Activated naive CD8-positive, alpha-beta T cell treated with anti-CD3 and anti-CD28 coated beads, Interleukin-2, amount 50 U/mL, for 16 hours (primary cell): ENCODE results near the gene KCNE1.
"Not testable (repeated sequence)": the region's sequence is repeated elsewhere in the genome, so short reads cannot be mapped to it uniquely, and the experiment has no call there.

Source experiments
- DNase-seq: peaks from one replicate; pipeline ENCODE4 v3.0.0-alpha.2; 2020; ENCODE audit warnings: low read depth, low spot score

KCNE1 gene

DNA sequence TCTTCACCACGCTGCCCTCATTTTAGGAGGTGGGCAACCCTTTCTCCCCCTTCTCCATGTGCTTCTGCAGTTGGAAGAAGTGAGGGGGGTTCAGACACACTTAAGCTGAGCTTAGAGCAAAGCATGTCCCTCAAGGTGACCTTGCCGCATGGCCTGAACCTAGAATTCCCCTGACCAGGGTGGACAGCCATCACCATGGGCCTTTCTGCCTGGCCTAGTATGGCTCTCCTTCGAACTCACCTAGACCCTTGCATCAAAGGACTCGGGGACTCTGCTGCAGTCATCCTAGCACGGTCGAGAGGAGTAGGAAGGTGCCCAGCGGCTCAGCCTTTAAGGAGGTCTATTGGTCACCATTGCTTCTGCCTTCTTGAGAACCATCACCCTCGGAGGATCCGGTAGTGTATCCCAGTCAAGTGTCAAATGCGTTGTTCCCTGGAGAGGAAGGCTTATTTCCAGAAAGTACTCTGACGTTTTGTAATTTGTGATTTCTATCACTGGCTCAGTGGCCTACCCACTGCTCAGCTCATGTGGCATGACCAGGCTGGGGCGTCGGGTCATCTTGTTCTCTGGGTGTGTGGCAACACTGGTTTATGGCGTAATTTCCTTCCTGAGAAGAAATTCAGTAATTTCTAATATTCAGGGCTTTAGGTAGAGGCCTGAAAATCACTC lies at the start of gene KCNE1:
TSS of gene KCNE1 (minus strand) at position 424 of the 669 bp plus-strand sequence. CDS start 62,576 bp downstream, outside the sequence.
- no peak for DNase-seq

DNA sequence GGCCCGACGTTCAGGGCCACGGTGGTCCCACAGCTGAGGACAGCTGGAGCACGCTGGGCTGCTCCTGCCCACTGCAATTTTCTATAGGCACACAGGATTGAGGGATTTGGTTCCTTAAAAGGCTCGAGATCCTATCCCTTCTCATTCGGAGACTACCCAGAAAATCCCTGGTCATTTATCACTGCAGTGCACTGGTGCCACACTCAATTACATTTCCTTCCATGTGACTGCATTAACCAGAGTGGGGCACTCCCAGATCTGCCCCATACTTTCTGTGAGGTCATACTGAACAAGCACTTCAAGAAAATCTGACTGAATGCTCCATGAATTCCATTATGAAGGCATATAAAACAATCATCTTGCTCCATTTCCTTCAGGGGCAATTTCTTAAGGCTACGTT lies 49.8 kb upstream of the KCNE1 start:
- no peak for DNase-seq

DNA sequence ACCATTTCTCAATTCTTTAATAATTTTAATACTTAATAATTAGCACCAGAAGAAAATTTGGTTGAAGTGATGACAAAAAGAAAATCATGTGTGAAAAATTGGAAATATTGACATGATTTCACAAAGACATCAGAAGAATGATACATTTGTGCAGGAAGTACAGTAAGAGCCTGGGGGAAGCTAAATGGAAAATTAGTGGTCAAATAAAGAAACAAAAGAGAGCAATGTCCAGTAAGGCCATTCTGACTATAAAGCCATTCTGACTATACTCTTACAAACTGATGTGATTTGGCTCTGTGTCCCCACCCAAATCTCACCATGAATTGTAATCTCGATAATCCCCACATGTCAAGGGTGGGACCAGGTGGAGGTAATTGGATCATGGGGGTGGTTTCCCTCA lies 48.6 kb upstream of the KCNE1 start:
- no peak for DNase-seq

DNA sequence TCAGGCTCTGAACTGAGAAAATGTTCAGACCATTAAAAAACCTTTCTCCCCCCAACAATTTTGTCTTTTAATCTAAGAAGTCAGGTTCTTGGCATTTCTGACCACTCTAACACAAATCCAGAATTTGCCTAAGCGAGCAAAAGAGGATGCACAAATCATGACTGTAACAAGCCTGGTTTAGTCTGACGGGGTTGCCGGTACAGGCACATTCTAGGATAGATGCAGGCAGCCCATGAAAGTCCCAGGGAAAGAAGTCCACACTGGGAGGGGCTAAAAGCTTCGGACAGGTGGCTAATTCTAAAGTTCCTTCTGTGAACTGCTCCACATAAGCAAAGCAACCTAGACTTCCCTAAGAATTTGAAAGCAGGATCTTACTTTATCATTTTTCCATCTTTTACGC lies 48.0 kb upstream of the KCNE1 start:
- no peak for DNase-seq

DNA sequence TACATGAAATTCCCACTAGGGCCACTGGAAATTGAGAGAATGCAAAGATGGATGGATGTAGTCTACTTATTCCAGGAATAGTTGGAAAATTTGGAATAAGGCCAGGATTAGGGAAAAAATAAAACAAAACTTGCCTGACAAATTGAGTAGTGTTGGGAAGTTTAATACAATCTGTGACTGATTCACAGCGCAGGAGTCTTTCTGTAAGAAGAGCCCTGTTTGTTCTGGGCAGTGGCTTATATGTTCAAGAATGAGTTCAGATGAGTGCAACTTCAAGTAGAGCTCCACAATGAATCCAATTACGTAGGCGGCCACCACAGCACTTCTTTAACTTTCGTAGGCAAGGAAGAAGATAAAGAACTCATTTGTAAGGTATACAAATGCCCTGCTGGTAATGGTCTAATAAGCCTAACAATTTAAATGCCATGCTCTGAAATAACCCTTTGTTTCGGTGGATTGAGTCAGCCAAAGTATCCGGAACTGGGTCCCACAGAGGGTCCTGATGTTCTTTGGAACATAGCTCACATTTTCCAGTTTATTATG lies 47.1 kb upstream of the KCNE1 start:
- no peak for DNase-seq

DNA sequence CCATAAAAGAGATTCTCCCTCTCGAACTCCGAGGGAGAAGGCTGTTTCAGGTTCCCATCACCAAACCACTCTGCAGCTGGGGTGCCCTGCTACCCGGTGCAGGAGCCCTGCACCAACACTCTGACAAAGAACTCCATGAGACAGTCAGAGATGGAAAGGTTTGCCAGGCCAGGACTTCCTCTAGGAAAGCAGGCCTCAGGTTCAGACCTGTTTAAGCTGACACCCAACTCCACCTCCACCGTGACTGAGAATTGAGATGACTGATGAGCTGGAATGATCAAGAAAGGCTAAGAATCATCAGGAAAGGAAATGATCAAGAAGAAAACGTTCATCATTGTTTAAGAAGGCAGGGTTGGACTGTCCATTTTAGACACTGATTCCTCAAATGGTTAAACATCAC lies 46.2 kb upstream of the KCNE1 start:
- DNase-seq = no peak

DNA sequence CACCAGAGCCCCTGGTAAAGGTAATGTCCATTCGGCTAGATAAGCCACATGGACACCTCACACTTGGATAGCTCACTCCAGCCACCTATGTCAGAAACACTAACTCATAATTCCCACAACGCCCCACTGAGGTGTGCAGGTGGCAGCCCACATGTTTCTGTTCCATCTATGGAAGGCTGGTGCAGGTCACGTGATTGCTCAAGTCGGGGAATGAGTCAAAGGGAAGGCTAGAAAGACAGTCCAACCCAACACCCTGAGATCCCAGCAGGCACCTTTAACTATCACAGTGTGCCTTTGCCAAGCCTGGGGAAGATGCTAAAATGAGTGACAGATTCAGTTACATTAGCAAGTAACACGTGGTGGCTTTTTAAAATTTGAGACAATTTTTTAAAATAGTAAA lies 45.3 kb upstream of the KCNE1 start:
- no peak for DNase-seq

DNA sequence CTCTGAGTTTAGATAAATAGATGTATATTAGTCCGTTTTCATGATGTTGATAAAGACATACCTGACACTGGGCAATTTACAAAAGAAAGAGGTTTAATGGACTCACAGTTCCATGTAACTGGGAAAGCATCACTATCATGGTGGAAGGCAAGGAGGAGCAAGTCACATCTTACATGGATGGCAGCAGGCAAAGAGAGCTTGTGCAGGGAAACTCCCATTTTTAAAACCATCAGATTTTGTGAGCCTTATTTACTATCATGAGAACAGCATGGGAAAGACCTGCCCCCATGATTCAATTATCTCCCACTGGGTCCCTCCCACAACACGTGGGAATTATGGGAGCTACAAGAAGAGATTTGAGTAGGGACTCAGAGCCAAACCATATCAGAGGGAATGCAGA lies 42.7 kb upstream of the KCNE1 start:
- DNase-seq = not testable (repeated sequence)

DNA sequence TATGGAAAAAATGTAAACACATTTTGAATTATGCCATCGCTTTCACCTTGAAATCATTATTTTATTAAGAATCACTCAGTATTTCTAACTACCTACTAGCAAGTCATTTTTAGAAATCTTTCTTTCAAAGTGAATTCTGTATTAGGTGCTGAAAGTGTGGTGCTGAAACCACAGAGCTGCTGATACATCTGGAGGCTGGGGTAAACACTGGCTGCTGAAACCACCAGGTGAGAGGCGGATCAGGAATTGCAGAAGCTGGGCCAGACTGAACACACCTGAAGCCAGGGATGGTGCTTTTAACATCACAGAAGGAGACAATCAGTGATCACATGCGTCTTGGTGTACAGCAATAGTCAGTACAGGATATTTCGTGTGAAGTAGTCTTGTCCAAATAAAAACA lies 42.2 kb upstream of the KCNE1 start:
- DNase-seq = no peak

DNA sequence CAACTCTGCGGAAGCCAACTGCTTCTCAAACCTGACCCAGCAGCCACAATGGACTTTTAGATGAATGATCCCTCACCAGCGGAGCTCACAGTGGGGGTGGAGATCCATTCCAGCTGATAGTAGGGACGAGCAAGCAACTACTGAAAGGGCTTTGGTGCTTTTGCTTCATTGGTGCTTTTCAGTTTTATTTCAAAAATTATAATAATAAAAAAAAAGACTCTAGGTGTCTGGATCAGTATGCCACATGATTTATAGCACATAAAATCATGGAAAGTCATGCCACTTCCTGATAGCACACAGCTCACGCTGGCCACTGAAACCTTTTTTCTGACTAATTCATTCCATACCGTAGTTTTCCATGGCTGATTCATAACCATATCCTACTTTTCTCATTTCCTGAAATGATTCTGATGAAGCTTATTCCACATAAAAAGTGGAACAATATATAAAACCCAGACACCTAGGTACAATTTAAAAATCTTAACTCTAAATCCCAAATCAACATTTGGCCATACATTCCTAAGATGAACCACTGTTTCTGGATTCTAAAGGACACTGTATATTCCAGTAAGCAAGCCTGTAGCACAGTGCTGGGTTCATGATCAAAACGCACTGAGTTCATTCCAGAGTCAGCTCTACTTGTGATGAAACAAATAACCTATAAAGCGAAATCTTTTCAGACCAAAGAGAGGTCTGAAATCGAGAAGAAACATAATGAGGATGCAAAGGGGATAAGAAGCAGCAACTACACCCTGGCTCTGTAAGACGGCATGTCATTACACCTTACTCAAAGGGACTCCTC lies 41.3 kb upstream of the KCNE1 start:
- DNase-seq = no peak

DNA sequence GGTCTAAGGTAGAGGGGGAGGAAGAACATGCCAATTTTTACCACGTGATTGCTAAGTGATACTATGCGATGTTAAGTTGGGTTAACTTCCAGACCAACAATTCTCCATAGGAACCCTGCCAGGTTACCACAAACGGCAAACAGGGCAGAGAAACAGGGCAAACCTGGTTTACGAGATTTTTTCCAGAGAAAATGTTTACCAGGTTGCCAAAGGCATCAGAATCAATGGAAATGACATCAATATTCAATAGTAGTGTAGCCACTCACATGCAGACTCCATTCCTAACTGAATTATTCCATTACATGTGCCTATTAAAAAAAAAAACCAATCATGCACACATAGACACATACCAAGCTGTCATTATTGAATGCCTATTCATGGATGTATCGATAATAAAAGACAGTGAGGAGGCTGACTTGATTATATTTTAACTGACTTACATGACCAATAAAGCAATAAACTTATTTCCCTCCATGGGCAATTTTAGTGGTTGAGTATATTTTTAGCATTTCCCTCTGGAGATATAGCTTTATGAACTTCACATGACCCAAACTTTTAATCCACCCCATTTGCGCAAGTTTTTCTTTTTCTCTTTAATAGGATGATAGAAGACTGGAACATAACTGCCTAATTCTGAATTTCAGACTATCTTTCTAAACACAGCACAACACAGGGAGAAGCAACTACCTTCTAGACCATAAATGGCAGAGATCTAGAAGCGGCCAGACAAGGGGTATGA lies 40.5 kb upstream of the KCNE1 start:
- no peak for DNase-seq

DNA sequence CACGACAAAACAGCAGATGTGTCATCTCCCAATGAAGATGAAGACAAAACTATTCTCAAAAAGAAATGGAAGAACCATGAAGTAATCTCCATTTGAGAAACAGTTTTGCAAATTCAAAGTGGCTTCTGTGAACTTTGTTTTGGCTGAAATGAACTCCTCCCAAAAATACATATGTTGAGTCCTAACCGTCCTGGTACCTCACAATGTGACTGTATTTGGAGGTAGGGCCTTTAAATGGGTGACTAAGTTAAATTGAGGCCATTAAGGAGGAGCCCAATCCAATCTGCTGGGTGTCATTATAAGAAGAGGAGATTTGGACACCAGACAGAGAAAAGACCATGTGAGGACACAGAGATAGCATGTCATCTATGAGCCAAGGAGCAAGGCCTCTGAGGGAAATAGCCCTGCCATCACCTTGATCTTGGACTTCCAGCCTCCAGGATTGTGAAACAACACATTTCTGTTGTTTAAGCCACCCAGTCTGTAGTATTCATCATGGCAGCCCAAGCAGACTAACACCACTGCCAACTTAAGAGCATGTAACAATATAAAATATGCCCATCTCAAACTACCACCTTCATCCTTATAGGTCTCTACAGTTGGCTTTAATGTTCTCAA lies 38.3 kb upstream of the KCNE1 start:
- DNase-seq = no peak

DNA sequence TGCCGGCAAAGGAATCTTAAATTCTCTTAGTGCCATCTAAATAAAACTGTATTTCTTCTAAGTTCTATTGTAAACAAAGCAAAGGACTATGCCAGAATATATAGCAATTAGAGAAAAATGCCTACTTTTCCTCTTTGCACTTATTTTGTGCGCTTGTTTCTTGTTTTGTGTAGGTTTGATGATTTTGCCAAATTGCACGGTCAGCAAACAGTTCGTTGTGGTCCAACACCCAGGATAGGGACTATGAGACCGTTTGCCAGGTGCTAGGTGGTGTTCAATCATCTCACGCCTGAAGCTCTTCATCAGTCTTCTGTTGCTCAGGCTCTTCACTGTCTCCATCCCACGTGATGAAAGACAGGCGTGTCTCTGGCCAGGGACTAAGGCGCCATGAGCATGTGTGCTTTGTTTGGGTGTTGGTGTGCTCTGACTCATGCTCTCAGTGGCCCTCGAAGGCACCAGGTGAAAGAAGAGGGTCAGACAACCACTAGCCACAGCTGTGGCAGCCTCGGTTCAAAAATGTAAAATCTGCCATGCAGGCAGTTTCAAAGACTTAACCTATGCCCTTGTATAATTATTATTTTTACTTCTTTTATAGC lies 36.9 kb upstream of the KCNE1 start:
- DNase-seq = no peak

DNA sequence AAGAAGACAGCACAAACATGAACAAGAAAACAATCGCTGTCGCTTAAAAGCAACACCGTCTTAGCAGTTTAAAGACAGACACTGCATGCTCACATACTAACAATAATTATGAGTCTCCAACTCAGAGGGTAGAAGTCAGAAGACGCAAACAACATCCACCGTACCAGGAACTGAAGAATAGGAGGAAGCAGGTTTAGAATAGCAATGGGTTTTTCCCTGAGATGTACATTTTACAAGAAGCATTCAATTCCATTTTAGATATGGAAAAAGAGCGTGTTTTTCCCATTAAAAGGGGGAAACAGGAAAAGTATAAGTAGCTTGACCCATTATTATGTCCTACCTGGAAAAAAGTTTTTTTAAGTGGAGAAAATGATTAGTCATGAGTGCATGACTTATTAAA lies 34.5 kb upstream of the KCNE1 start:
- DNase-seq = no peak

DNA sequence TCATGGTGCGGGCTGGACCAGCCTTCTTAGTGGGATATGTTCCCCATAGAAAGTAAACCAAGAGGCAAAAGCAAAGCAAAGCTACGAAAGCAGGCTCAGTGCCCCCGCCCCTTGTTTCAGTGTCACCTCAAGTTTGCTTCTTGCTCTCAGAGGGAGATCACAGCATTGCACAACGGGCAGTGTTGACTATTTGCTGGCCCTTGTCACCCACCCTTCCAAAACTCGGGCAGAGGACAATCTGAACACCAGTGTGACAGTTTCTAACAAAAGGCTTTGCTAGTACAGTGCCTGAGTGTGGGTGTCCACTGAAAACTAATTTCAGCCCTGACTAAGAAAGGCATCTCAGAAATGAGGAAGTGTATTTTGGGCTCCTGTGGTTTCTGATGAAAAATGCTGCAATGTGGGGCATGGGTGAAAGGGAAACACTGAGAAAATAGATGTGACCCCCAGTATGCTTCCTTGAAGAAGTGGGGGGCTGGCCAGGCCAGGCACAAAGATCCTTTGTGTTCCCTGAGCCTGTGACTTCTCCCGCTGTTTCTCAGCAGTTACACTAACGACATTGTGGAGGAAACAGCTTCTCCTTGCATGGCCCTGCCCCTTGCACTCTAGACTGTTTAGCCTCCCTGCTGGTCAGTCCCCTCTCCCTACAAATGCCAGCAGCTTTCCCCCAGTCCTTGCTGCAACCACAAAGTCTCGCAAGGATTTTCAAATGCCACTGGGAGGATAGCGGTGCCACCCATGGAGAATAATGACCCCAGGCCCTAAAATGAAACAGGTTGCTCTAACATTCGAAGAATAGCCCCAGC lies 33.3 kb upstream of the KCNE1 start:
- no peak for DNase-seq

DNA sequence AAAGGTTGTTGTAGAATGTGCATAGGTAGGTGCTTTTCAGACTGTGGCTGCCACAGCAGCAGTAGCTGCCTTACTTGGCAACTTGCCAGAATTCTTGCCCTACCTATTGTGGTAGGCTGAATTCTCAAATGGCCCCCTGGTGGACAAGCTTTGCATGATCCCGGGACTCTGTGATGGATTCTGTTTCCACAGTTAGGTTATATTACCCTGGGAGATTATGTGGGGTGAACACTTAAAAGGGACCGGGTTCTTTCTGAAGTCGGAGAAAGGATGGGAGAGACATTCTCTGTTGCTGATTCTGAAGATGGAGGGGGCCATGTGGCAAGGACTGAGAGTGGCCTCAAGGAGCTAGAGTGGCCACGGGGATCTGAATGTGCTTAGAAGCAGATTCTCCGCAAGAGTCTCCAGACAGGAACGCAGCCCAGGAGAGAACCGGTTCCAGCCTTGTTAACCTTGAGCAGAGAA lies 32.1 kb upstream of the KCNE1 start:
- DNase-seq = no peak

DNA sequence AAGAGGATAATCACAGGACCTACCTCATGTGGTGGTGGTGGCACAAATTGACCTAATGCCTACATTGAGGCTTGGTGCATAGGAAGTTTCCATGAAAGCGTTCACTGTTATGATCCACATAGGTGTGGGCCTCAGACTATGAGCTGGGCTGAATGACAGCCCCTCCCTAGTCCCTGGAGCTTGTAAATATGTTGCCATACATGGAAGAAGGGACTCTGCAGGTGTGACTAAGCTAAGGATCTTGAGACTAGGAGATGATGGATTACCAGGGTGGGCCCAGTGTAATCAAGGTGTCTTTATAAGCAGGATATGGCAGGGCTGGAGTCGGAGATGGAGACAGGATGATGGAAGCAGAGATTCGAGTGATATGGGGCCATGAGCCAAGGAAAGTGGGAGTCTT lies 31.0 kb upstream of the KCNE1 start:
- no peak for DNase-seq

DNA sequence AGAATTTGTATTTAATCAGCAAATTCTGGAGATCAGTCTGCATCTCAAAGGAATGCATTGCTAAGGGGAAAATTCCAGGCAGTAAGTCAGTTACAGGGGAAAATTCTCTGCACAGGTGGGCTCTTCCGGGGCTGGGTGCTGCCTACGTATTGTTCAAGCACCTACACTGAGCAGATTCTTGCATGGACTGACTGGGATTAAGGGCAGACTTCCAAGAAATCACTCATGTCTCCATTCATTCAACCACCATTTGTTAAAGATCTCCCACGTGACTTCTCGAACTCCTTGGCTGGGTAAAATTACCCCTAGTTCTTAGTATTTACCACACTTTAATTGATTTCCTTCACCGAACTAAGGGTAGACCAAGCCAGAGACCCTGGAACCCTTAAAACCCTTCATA lies 28.2 kb upstream of the KCNE1 start:
- DNase-seq = no peak

DNA sequence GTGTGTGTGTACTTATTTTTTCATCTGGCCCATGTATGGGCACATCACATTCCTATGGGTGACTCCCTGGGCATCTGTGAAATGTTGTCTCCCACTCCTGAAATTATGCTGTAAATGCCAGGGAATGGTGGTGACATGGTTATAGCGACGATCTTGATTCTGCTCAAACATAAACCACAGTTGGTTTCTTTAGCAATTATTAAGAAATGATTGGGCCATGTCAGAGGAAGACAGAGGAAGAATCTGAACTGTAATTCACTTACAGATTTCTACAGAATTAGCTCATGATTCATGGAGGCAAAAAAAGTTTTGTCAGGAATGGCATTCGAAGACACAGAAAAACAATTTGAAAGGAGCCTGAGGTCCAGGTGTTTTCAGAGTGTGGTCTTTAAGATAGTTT lies 25.8 kb upstream of the KCNE1 start:
- DNase-seq = no peak

DNA sequence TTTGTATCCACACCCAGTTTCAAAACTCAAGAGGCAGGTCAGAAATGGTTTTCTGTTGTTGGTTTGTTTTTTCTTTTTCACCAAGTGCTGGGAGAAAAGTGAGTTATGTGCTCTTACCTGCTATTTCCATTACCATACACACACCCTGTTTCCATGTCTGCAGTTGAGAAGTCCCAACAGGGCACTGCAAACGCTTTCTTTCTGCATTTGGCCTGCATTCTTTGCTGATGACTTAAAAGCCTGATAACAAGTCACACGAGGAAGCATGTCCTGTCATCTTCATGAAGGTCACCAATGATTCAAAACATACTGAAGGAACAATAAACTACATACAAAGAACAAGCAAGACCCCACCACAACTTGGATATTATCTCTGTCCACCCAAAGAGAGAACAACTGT lies 24.8 kb upstream of the KCNE1 start:
- DNase-seq = no peak

DNA sequence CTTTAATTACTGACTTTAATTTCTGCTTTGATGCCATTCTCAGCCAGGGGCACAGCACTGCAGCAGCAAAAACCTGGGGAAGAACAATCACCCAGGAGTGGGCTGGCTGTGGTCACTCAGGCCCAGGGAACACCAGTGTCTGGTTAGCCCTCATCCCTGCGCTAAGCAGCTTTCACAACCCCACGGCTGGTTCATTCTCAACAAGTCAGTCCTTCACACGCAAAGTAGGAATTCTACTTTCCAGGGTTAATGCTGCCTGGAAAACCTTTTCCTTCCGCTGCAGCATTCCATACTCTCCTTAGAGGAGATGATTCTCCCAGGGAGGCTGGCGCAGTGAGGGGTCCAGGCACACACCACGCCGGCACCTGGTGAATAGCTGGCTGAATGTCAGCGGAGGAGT lies 24.3 kb upstream of the KCNE1 start:
- DNase-seq = no peak
